Stimulated activated CD4-positive, alpha-beta T cell treated with anti-CD3 and anti-CD28 coated beads, Interleukin-12 subunit alpha, Interleukin-12 subunit beta, amount 100 ng/mL, for 48 hours (primary cell): Measurements from ENCODE around the gene CSGALNACT2.

ENCODE experiments used
- DNase-seq, 3 donors: peaks; one replicate each; pipeline ENCODE4 v3.0.0-alpha.2; 2020; ENCODE audit warnings: low read depth in 2 of 3, low spot score in 1 of 3

The CSGALNACT2 gene

DNA sequence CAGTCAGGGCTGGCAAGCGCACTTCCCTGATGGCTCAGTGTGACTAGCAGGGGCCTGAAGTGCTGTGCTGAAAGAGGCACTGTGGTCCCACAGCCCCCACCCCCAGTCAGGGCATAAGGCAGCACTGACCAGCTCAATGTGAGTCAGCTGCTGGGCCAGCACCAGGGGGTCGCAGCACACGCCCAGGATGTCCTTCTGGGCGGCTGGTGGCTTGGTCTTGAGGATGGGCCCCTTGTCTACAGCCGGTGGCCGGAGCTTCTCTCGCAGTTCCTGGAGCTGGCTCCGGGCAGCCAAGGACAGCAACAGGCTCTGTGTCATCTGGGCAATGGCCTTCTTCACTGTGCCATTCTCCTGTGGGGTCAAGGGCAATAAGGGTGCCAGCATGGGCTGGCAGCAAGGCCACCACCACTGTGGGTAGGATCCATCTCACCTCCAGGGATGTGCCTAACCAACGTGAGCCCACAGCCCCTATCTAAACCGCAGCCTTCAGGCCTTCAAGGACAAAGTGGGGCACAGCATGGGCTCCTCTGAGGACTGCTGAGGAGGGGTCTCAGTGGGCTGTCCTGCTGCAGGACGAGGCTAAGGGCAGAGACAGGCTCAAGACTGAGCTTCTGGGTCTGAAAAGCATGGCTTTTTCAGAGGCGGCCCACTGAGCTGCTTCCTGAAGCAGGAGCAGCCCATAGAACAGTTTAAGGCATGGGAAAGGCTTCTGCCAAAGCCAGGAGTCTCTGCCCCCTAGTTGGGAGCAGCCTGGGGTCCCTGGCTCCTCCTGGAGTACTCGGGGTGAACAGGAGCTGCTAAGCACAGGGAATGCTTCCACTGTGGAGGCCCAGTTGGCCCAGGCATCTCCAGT, 62.5 kb downstream of the CSGALNACT2 start:
- DNase-seq: no peak

DNA sequence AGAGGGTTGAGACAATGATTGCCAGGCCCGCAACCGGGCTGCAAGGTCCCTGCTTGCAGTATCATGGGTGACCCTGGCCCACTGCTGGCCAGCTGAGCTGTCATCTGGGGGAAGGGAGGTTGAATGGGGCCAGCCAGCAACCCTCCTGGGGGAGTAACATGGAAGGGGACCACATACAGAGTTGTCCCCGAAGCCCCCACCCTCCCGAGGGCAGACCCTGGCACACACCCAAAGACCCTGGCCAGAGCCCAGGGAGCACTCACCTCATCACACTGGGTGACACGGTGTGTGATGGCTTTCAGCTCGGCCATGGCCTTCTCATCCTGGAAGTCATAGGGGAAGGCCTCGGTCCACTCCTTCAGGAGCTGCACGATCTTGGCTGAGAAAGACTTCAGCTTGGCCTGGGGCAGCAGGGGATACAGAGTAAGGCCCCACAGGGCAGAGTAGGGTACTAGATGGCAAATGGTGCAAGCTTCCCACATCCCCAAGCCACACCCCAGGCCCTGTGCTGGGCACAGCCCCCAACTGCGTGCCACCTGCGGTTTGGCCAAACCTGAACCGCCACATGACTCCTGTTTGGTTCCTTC, 63.4 kb downstream of the CSGALNACT2 start:
- no peak for DNase-seq

GRCh38 chr10:43202224-43202656, 64.0 kb downstream of the CSGALNACT2 start:
- peak; percentile 35 to 53 (median 48) for DNase-seq

GRCh38 chr10:43202657-43203447, 64.6 kb downstream of the CSGALNACT2 start:
- DNase-seq: peak in 2 of 3 donors; percentile 38 to 44

GRCh38 chr10:43203448-43204041, 65.3 kb downstream of the CSGALNACT2 start:
- peak in 1 of 3 donors; percentile 32 for DNase-seq

DNA sequence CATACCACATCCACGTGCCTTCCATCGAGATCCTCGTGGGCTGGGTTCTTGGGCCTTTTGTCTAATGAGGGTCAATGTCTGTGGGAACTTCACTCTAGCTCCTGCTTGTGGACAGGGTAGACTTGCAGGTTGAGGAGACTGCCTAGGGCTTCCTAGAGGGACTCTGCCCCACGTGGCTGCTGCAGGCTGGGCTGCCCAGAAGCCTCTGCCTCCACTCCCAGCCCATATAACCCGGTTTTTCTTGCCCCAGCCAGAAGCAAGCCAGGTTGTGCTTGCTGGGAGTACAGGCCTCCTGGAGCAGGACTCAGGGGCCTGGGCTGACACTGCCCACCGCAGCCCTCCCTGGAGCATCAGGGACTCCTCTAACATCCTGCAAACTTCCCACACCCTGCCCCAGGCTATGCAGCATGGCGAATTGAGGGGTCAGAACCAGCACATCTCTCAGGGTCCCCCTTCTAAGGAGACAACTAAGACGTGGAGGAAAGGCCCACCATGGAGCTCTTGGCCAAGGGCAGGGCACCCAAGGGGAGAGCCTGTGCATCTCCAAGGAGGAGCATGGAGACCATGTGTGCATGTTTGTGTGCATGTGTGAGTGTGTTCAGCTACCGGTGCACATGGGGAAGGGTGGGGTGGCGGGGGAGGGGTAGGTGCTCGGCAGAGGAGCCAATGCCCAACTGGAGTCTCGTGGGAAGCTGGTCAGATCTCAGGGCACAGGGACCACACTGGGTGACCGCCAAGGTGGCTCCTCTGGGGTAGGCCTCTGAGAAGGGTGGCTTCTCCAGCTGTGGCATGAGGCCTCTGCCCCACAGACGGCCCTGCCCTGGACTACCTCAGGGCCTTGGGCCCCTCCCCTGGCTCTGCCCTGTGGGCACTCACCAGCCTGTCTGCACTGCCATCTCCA, 66.0 kb downstream of the CSGALNACT2 start:
- DNase-seq: no peak

DNA sequence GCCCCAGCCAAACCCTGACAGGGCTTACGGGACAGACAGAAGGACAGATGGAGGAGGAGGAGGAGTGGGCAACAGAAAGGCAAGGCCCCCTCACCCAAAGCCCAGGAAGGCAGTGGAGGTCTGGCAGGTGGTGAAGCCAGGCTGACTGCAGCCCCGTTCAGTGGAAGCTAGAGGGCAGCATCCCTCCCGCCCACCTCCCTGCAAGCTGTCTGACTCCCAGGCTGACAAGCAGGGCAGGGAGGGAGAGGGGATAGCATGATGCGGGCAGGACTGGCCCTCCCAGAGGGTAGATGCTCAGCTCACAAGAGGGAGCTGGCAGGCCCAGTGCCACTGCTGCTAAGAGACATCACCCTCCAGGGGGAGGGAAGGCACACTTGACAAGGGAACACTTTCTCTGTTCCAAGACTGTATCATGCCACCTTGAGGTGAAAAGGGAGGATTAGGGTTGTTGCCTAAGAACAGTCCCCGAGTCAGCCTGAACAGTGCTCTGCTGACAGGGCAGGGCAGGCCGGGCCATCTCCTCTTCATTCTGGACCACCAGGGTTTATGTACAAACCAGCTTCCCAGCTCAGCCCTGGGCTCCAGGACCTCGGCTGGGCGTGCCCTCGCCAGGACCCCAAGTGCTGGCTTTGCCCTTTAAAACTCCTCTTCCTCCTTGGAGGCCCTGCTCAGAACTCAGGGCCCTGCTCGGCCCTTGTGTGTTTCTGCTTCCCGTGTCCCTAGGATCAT, 66.9 kb downstream of the CSGALNACT2 start:
- DNase-seq: peak; percentile 38 to 52 (median 49)

DNA sequence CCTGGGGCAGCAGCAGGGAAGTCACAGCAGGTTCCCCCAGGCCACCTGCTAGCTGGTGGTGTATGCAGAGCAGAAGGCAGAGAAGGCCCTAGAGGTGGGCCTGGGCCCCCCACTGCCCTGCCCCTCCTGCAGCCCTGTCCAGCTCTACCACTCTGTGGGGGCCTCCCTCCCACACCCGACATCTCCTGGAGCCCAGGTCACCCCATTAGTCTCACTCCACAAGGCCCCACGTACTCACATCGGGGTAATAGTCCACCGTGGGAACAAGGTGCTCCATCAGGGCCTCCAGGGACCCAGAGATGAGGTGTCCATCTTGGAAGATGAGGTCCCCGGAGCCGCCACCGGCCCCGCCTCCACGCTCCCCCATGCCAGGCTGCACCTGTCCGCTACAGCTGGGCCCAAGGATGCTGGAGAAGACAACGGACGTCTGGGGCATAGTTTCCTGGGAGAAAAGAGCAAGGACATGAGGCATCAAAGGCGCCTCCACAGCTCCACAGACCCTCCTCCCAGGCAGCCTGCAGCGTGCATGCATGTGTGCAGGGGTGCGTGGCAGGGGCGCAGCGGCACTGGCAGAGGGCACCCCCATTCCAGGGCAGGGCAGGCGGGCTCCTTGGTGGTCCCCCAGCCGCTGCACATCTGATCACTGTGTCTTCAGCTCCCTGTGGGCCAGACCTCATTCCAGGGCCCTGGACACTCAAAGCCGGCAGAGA, 67.6 kb downstream of the CSGALNACT2 start:
- DNase-seq: no peak

DNA sequence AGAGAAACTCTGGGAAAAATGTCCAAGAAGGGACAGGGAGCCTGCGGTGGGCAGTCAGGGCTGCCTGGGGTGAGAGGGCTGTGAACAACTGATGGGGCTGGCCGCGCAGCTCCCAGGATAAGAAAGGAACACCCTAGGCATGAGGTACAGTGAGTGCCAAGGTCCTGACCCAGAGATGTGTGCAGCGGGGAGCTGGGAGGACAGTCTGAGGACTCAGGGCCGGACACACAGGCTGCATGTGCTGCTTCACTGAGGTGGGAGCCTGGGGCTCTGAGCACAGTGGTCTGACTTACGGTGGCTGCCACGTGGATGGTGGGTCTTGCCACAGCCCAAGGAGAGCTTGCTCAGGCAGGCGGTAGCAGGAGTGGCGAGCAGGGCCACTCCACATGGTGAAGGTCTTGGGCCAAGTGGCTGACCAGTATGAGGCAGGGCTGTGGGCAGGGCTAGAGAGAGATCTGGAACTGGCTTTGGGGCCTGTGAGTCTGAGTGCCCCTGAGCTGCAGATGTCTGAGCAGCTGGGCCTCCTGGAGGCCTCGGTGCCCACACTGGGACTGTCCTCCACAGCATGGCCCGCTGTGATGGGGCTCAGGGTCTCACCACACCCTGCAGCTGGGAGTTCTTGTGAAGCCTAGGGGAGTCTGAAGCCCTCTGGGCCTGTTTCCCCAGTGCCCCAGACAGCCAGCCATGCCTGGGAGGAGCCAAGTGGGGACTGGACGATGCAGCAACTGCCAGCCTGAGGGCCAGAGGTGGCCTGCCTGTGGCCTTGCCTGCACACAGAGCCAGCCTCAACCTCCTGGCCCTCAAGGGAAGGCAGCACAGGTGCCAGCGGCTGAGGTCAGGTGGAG, 68.4 kb downstream of the CSGALNACT2 start:
- DNase-seq: no peak

DNA sequence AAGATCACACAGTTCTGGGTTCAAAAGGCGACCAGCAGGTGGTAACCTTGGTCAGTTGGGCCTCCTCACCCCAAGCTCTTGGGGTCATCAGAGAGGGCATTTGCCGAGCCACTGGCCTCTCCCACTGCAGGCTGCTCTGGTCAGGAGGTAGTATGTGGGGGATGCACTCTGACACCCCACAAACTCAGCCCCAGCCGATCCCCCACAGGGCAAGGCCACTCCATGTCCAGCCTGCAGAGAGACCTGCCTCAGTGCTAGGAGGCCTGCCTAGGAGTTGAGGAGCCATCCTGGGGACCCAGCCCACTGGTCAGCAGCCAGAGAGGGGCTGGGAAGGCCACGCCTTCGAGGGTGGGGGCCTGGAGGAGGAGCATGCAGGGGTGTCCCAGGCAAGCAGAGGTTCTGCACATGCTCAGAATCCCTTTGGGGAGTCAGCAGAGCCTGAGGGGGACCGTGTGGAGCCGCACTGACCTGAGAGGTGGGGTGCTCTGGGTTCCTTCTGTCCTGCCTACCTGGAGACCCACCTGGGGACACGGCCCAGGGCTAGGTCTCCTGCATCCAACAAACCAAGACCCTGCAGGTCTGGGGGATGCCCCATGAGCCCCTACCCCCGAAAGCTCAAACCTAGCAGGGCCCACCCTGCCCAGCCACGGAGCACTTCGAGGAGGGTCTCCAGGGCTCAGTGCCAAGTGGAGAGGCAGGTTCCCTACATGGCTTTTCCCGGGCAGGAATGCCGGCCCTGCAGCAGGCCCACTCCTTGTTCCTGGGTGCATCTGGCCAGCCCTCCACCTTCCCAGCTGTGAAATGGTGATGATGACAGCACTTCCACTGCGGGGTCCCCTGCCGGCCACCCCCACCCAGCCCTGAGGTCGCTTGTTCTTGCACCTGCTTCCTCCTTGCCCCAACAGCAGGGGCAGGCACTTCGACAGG, 70.2 kb downstream of the CSGALNACT2 start:
- DNase-seq: no peak

- no peak for DNase-seq
Observed at GRCh38 chr10:43209074-43209455, 70.8 kb downstream of the CSGALNACT2 start.

DNA sequence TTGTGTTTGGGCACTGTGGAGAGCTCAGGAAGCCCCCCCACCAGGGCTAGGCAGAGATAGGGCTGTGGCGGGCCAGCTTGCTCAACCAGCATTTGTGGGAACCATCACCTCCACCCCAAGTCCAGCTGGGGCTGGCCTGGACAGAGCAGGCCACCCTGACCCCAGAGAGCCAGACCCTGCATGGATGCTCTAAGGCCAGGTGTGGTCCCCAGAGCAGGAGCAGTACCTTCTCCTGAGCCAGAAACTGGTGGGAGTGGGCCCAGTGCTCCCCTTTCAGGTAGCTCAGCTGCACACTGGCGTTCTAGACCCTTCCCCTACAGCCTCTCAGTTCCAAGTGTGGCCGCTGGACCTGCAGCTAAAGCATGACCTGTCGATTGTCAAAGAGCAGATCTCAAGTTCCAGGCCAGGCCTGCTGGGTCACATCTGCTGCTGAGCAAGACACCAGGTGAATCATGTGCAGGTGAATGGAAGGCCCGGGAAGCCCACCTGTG, 71.5 kb downstream of the CSGALNACT2 start:
- DNase-seq: no peak

DNA sequence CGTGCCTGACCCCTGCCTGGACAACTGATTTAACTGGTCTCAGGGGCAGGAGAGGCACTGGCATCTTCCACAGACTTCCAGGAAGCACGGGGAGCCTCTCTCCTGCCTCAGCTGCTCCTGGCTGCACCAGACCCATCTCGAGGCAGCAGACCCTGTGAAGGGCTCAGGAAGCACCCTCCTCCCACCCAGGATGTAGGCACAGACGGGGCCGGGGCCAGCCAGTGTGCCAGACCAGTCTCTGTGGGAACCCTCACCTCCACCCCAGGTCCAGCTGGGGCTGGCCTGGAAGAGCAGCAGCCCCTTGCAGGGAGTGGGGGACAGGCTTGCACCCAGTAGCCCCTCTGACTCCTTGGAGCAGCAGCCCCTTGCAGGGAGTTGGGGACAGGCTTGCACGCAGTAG, 72.3 kb downstream of the CSGALNACT2 start:
- DNase-seq: no peak

- no peak for DNase-seq
Observed at GRCh38 chr10:43211030-43211429, 72.8 kb downstream of the CSGALNACT2 start.

- DNase-seq: no peak
Observed at GRCh38 chr10:43211431-43212042, 73.3 kb downstream of the CSGALNACT2 start.

DNA sequence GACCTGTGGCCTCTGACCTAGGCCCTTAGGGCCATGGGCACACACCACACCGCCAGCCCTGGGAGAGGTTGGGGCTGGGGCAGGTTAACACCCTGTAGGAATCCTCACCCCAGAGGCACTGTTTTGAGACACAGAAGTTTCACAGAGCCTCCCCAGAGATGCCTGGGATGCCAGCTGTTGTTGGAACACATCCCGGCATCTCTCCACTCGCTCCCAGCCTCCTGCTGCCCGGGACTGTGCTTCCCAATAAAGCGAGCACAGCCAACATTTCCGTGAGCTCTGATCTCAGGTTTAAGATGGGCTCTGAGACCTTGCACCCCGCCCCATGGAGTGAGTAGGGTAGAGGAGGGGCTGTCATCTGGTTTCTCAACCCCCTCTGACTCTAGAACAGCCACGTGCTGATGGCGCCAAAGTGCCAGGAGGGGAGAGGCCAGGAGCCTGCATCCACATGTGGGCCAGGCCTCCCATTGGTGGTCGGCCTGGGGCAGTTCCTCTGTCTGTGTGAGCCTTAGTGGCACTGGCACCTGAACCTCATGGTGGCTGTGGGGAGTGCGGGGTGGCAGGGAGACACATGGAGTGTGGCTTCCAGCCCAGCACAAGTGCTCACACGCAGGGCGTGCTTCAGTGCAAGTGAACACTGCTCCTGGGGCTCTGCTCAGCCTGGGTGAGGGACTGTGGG, 73.9 kb downstream of the CSGALNACT2 start:
- DNase-seq: no peak
